Psoas muscle (tissue), 8 donors: ENCODE results near the gene HDGF. TPM values are rescaled to one million over a fixed set of nuclear protein-coding genes. Genes with fewer than 3 reads are reported as not detected.
A peak's percentile ranks its signal among the peaks of the same experiment; 100 is the strongest.

Experiments used
- ATAC-seq, 4 donors: fragments of 200-7000 bp; cut with Tn5 transposase; one replicate each; pipeline ENCODE4 v1.9.1; 2020; ENCODE audit warnings: moderate library complexity in 3 of 4, mild to moderate bottlenecking in 2 of 4
- DNase-seq, 2 donors: peaks; one replicate each; pipeline ENCODE4 v3.0.0-alpha.2; 2020
- H3K27ac ChIP-seq: fragments of 200-600 bp; one replicate; pipeline ENCODE4 v1.8.0; 2022
- H3K27me3 ChIP-seq, 3 donors: fragments of 200-600 bp in 1 of 3; one replicate each; pipeline versions ENCODE4 v1.6.1 to v1.8.0; 2013 to 2022; ENCODE audit warnings: low read length in 2 of 3, mild to moderate bottlenecking in 2 of 3, moderate library complexity in 1 of 3; ENCODE audit not compliant: insufficient read depth in 3 of 3
- H3K36me3 ChIP-seq, 2 donors: fragments of 200-600 bp in 1 of 2; one replicate each; pipeline versions ENCODE4 v1.6.1 to v1.8.0; 2013 to 2022; ENCODE audit warnings: low read depth in 1 of 2, mild to moderate bottlenecking in 1 of 2, moderate library complexity in 1 of 2; ENCODE audit not compliant: insufficient read depth in 1 of 2
- H3K4me1 ChIP-seq: fragments of 200-600 bp; one replicate; pipeline ENCODE4 v1.8.0; 2022
- H3K4me3 ChIP-seq: fragments of 200-600 bp; one replicate; pipeline ENCODE4 v1.8.0; 2022; ENCODE audit warnings: mild to moderate bottlenecking
- H3K9me3 ChIP-seq: fragments of 200-600 bp; one replicate; pipeline ENCODE4 v1.8.0; 2022
- WGBS, 3 donors: extraction: QIAGEN DNeasy Blood & Tissue Kit; methylation state at CpG; one replicate each; pipeline versions ENCODE4 v1.1.6 to v1.1.7; 2013; 5-methylcytosine and 5-hydroxymethylcytosine counted together
- intact Hi-C, 2 donors: fragments of 100-400 bp; cut with DNase I; formaldehyde crosslinking; loops; one replicate each; pipeline versions ENCODE4 v1.11.0 to v1.14.2; 2022
- polyA plus RNA-seq, 3 donors: library from polyadenylated mRNA; stranded (reverse); fragments of 200-250 nt; gene quantifications; one replicate each; pipeline ENCODE4 v1.2.3, GENCODE V29; 2013
- total RNA-seq, 4 donors: library from RNA; stranded (reverse); fragmentation: NEBNext Ultra II Directional in 2 of 4; extraction: Animal tissue kit (Norgen Biotek cat#: 25700) in 2 of 4; gene quantifications; one replicate each; pipeline versions ENCODE4 v1.2.1 to v1.2.4, GENCODE V29; 2021 to 2023
- TF ChIP-seq, protein P1 (sequence below): fragments of 200-600 bp; IDR thresholded peaks from one replicate; pipeline ENCODE4 v1.8.0; 2022; ENCODE audit warnings: antibody characterized with exemption
- donor health status: healthy with polysubstance abuse.
- donor health status: DM: no; HTN: no; CAD: no; lungs with moderate emphysema.
- donor health status: Bipolar disorder and iron deficiency.
- donor health status: healthy.
- donor health status: DM: yes; HTN: yes; CAD: no.
- donor health status: DM: no; HTN: no; CAD: no.
- donor health status: DM: no; HTN: no; CAD: no.
- donor health status: DM: yes; HTN: yes; CAD: no.

The HDGF gene
- total and polyA plus RNA-seq, 7 donors: 161 to 367 (median 198) TPM

DNA sequence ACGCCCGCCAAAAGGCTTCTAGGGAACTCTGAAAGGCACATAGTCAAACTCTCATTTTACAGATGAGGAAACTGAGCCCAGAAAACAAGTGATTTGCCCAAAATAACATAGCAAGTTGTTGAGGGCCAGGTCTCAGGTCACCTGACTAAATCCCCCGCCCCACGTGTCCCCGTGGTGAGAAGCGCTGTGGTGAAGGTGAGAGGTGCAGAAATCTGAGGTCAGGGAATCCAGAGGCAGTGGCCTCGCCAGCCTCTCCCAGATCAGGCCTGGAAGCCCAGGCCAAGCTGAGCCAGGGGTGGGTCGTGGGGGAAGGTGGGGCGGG is 5.1 kb downstream of the HDGF start:
- H3K36me3 ChIP-seq: peaks cover 8 to 35% of the 10 kb centered on the region in 2 donors
- H3K9me3 ChIP-seq: no peaks in the 10 kb centered on the region
- no peaks in the 10 kb centered on the region for H3K27me3 ChIP-seq
- H3K4me3 ChIP-seq: peak overlapping the region; percentile 96
- DNase-seq (no peak), ATAC-seq (no peak)
- peaks cover 40% of the 10 kb centered on the region for H3K4me1 ChIP-seq
- intact Hi-C loops: no loop called here
- peak overlapping the region; percentile 98 for H3K27ac ChIP-seq
- whole genome bisulfite sequencing, 3 donors: 22 to 35% (median 31%) methylated on average over 9 of the region's 9 CpGs
- TF ChIP-seq, protein P1, sequence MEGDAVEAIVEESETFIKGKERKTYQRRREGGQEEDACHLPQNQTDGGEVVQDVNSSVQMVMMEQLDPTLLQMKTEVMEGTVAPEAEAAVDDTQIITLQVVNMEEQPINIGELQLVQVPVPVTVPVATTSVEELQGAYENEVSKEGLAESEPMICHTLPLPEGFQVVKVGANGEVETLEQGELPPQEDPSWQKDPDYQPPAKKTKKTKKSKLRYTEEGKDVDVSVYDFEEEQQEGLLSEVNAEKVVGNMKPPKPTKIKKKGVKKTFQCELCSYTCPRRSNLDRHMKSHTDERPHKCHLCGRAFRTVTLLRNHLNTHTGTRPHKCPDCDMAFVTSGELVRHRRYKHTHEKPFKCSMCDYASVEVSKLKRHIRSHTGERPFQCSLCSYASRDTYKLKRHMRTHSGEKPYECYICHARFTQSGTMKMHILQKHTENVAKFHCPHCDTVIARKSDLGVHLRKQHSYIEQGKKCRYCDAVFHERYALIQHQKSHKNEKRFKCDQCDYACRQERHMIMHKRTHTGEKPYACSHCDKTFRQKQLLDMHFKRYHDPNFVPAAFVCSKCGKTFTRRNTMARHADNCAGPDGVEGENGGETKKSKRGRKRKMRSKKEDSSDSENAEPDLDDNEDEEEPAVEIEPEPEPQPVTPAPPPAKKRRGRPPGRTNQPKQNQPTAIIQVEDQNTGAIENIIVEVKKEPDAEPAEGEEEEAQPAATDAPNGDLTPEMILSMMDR: no peak

DNA sequence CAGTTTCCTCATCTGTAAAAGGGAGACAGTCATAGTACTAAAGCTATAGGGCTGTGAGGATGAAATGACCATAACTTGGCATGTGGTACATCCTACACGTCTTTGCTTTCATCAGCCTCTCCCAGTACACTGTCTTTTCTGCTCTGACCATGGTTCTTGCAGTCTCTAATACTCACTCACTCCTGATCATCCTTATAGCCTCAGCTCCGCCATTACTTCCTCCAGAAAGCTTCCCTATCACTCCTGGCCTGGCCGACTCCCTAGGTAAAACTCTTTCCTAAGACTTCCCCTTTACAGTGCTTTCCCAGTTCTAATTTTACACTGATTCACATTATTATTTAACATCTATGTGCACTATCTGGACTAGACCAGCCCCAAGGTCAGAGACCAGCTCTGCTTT is 5.6 kb downstream of the HDGF start:
- intact Hi-C loops: no loop called here
- no peak for ATAC-seq
- Histone ChIP-seq H3K36me3 (peaks cover 8 to 35% of the 10 kb centered on the region in 2 donors), H3K27me3 (no peaks in the 10 kb centered on the region), H3K4me1 (peaks cover 41% of the 10 kb centered on the region), H3K9me3 (no peaks in the 10 kb centered on the region), H3K4me3 (peak overlapping the region; percentile 96), H3K27ac (peak overlapping the region; percentile 98)
- no peak for DNase-seq
- WGBS, 3 donors: 59 to 72% (median 67%) methylated on average over 3 of the region's 3 CpGs
- TF ChIP-seq, protein P1: no peak

DNA sequence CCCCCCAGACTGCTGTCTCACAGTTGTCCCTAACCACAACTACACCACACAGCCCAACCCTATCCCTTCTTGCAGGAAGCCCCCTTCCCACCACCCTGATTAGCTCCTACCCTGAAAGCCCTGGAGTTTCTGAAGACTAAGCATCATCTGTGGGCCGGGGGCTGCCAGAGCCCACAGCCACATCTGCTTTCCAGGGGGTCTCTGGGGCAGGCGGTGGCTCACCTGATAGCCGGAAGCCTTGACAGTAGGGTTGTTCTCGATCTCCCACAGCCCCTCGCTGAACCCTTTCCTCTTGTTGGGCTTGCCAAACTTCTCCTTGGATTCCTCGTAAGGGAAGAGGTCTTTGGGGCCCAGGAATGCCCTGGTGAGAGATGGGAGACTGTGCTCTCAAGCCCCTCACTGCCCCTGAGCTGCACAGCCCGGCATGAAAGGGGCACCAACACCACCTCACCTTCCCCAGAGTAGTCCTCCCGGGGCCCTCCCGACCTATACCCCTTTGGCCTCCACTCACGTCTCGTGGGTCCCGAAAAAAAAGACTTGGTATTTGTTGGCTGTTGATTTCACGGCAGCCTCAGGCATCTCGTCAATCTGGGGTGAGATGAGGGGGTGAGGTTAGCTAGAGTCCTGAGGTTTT is 6.6 kb downstream of the HDGF start:
- H3K9me3 ChIP-seq: no peaks in the 10 kb centered on the region
- intact Hi-C loops: no loop called here
- H3K4me3 ChIP-seq: no peak overlapping the region
- no peaks in the 10 kb centered on the region for H3K27me3 ChIP-seq
- peak overlapping the region; percentile 39 for H3K27ac ChIP-seq
- no peak for DNase-seq
- peaks cover 8 to 35% of the 10 kb centered on the region in 2 donors for H3K36me3 ChIP-seq
- WGBS, 3 donors: 72 to 85% (median 76%) methylated on average over 14 of the region's 14 CpGs
- ATAC-seq: no peak
- TF ChIP-seq, protein P1: no peak
- peaks cover 43% of the 10 kb centered on the region for H3K4me1 ChIP-seq

DNA sequence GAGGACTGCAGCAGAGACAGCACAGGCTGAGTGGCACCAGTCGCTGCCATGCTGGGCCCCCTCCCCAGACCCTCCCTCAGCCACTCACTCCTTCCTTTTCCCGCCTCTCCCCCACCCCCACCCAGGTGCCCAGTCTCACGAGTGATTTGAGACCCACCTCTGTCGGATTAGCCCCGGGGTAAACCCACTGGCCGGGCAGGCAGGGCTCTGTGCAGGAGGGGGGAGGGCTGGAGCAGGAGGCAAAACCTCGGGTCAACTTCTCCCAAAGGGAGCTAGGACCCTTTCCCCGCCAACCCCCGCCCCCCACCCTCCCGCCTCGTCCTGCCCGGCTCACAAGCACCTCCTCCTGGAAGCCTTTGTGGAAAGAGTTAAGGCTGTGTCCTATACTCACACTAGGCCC is 7.1 kb downstream of the HDGF start:
- WGBS, 3 donors: 67 to 81% (median 71%) methylated on average over 7 to 12 of the region's 12 CpGs
- Histone ChIP-seq H3K27ac (peak overlapping the region; percentile 39), H3K4me1 (peaks cover 40% of the 10 kb centered on the region), H3K36me3 (peaks cover 8 to 35% of the 10 kb centered on the region in 2 donors), H3K27me3 (no peaks in the 10 kb centered on the region), H3K4me3 (no peak overlapping the region), H3K9me3 (no peaks in the 10 kb centered on the region)
- TF ChIP-seq, protein P1: no peak
- ATAC-seq (no peak), DNase-seq (no peak)
- intact Hi-C loops: no loop called here
